ENCODE results near the gene NCOA6. TPM values are rescaled to one million over a fixed set of nuclear protein-coding genes. Genes with fewer than 3 reads are reported as not detected.

Gene NCOA6
- total RNA-seq, 4 donors from 2014 or later, result 16.9 to 26.1 (median 24.0) TPM

DNA sequence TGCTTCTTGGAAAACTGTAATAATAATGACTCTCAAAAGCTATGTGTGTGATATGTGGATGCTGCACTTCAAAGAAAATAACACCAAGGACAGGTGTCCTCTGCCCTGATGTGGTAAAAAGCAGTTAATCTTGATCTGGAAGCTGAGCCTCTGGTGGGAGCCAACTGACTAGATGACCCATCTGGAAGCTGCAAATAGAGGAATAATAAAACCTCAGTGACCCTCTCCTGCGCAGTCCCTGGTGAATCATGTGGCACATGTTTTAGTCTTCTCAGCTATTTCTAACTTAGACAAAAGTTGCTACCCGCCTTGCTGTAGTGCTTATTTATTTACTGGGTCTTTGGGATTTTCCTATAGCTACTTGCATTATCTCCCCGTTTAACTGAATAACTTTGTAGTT lies 74.0 kb downstream of the NCOA6 start:
- H3K9me3 ChIP-seq, result no peaks in the 10 kb centered on the region
- WGBS, 2 donors, result 85 to 90% methylated on average over 3 of the region's 3 CpGs
- no peak overlapping the region for H3K4me3 ChIP-seq
- H3K27me3 ChIP-seq, result no peaks in the 10 kb centered on the region
- TF ChIP-seq, protein P1, sequence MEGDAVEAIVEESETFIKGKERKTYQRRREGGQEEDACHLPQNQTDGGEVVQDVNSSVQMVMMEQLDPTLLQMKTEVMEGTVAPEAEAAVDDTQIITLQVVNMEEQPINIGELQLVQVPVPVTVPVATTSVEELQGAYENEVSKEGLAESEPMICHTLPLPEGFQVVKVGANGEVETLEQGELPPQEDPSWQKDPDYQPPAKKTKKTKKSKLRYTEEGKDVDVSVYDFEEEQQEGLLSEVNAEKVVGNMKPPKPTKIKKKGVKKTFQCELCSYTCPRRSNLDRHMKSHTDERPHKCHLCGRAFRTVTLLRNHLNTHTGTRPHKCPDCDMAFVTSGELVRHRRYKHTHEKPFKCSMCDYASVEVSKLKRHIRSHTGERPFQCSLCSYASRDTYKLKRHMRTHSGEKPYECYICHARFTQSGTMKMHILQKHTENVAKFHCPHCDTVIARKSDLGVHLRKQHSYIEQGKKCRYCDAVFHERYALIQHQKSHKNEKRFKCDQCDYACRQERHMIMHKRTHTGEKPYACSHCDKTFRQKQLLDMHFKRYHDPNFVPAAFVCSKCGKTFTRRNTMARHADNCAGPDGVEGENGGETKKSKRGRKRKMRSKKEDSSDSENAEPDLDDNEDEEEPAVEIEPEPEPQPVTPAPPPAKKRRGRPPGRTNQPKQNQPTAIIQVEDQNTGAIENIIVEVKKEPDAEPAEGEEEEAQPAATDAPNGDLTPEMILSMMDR (IDR thresholded peaks at IDR 0.05), result no peak
- TF ChIP-seq POLR2A (IDR thresholded peaks at IDR 0.05) (no peak), EP300 (IDR thresholded peaks at IDR 0.05) (no peak)
- H3K36me3 ChIP-seq, result peaks cover 0 to 95% (median 13%) of the 10 kb centered on the region in 3 donors
- no peak for DNase-seq (ENCODE audit: low spot score in 2 of 2)
- no peaks in the 10 kb centered on the region for H3K4me1 ChIP-seq
- no peak overlapping the region for H3K27ac ChIP-seq

DNA sequence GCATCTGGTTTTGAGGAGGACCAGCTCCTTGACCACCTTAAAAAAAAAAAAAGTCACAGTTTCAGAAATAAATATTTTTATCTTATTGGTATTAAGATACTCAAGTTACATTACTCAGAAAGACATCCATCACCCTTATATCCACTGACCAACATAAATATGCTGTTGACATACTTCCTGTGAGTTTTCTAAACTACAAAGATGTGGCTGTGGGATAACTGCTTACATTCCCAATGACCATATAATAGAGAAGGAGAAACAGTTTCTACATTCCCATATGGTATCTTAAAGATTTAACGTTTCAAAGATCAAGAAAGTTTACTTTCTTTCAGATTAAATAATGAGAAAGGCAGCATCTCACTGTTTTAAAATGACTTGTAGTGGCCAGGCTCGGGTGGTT lies 75.0 kb downstream of the NCOA6 start:
- Histone ChIP-seq H3K27ac (no peak overlapping the region), H3K4me3 (no peak overlapping the region), H3K27me3 (no peaks in the 10 kb centered on the region), H3K4me1 (no peaks in the 10 kb centered on the region), H3K9me3 (no peaks in the 10 kb centered on the region), H3K36me3 (peaks cover 0 to 94% (median 16%) of the 10 kb centered on the region in 3 donors)
- no peak for DNase-seq (ENCODE audit: low spot score in 2 of 2)
- WGBS, 2 donors, result 43% methylated on average over 2 of the region's 2 CpGs
- TF ChIP-seq POLR2A (IDR thresholded peaks at IDR 0.05) (no peak), EP300 (IDR thresholded peaks at IDR 0.05) (no peak)
- TF ChIP-seq, protein P1 (IDR thresholded peaks at IDR 0.05), result no peak

DNA sequence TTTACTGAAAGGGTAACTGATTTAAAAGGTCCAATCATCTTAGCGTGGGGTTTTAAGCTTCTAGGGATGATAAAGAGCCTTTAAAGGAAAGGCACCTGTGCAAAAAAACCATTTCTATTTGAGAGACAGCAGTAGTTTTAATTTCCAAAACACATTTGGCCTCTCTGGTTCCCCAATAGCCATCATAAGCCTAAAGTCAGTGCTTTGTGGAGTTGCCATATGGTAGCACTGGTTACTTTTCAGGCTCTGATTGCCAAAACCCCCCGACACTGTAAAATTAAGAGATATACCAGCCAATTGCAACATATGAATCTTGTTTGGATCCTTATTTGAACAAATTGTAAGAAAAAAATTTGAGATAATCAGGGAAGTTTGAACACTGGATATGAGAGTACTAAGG lies 76.7 kb downstream of the NCOA6 start:
- no peak overlapping the region for H3K27ac ChIP-seq
- DNase-seq (ENCODE audit: low spot score in 2 of 2), result no peak
- 96 to 98% methylated on average over 2 of the region's 2 CpGs for WGBS, 2 donors
- no peaks in the 10 kb centered on the region for H3K4me1 ChIP-seq
- no peak overlapping the region for H3K4me3 ChIP-seq
- peaks cover 0 to 92% (median 23%) of the 10 kb centered on the region in 3 donors for H3K36me3 ChIP-seq
- no peaks in the 10 kb centered on the region for H3K9me3 ChIP-seq
- no peaks in the 10 kb centered on the region for H3K27me3 ChIP-seq
- TF ChIP-seq EP300 (IDR thresholded peaks at IDR 0.05), result no peak
- TF ChIP-seq, protein P1 (IDR thresholded peaks at IDR 0.05), result no peak
- no peak for TF ChIP-seq POLR2A (IDR thresholded peaks at IDR 0.05)

DNA sequence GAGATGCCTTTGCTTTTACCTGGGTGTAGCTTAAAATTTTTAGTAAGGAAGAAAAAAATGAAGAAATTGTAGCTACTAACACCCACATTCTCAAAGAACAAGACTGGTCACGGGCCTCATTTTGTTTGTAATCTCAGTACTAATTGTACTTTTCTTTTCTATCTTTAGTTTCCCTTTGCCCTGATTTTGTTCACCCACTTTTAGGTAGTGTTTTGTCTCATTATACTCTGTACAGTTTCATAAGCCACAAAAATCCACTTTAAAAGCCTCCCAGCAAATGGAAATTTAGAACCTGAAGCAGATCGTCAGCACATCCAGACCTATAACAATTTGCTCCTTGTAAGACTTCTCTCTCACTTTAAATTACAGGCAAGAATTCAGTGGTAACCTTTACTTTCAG lies 78.0 kb downstream of the NCOA6 start:
- WGBS, 2 donors, result 83 to 84% methylated on average over 2 of the region's 2 CpGs
- TF ChIP-seq, protein P1 (IDR thresholded peaks at IDR 0.05), result no peak
- TF ChIP-seq POLR2A (IDR thresholded peaks at IDR 0.05) (no peak), EP300 (IDR thresholded peaks at IDR 0.05) (no peak)
- Histone ChIP-seq H3K4me3 (no peak overlapping the region), H3K27me3 (no peaks in the 10 kb centered on the region), H3K9me3 (no peaks in the 10 kb centered on the region), H3K4me1 (no peaks in the 10 kb centered on the region), H3K36me3 (peaks cover 0 to 92% (median 23%) of the 10 kb centered on the region in 3 donors), H3K27ac (no peak overlapping the region)
- DNase-seq (ENCODE audit: low spot score in 2 of 2), result no peak

DNA sequence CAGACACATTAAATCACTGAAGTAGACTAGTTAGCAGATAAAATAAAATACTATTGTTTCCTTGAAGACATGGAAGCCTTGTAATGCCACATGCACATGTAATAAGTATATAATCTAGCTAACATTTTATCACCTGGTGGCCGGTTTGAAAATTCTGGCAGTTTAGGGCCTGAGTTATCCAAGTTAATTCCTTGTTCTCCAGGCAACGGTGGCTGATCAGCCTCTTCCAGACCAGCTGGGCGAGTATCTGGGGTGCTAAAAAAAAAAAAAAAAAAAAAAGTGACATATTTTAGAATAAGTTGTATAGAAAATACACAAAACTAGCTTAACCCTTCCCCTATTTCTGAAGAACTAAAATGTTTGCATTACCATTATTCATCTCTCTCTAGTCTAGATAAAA lies 78.8 kb downstream of the NCOA6 start:
- Histone ChIP-seq H3K4me1 (no peaks in the 10 kb centered on the region), H3K9me3 (no peaks in the 10 kb centered on the region), H3K27ac (no peak overlapping the region), H3K36me3 (peaks cover 0 to 92% (median 23%) of the 10 kb centered on the region in 3 donors), H3K4me3 (no peak overlapping the region), H3K27me3 (no peaks in the 10 kb centered on the region)
- no peak for DNase-seq (ENCODE audit: low spot score in 2 of 2)
- WGBS, 2 donors, result 78 to 82% methylated on average over 3 of the region's 3 CpGs
- TF ChIP-seq POLR2A (IDR thresholded peaks at IDR 0.05) (no peak), EP300 (IDR thresholded peaks at IDR 0.05) (no peak)
- TF ChIP-seq, protein P1 (IDR thresholded peaks at IDR 0.05), result no peak

Measured in tibial nerve (tissue), 4 donors.